Measurements from ENCODE around the gene MAX.

DNA sequence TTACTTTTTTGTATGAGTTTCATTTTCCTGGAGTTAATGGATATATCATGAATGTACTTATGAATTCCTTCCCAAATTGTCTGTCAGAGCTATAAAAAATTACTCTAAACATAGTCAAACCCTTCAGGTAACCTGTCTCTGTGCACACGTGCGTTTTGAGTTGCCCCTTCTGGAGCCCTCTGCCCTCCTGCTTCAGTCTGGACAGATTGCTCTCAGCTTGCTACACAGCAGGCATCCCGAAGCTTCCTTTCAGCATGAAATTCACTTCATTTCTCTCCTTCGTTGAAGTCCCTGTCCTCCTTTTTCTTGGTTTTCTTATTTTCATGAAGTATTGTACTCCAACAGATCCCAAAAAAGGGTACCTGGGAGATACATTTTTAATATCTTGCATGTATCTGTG lies 68.3 kb downstream of the MAX start:
- TF ChIP-seq POLR2A (IDR thresholded peaks at IDR 0.05) (no peak), POLR2AphosphoS5 (IDR thresholded peaks at IDR 0.05) (no peak)
- TF ChIP-seq, protein P1, sequence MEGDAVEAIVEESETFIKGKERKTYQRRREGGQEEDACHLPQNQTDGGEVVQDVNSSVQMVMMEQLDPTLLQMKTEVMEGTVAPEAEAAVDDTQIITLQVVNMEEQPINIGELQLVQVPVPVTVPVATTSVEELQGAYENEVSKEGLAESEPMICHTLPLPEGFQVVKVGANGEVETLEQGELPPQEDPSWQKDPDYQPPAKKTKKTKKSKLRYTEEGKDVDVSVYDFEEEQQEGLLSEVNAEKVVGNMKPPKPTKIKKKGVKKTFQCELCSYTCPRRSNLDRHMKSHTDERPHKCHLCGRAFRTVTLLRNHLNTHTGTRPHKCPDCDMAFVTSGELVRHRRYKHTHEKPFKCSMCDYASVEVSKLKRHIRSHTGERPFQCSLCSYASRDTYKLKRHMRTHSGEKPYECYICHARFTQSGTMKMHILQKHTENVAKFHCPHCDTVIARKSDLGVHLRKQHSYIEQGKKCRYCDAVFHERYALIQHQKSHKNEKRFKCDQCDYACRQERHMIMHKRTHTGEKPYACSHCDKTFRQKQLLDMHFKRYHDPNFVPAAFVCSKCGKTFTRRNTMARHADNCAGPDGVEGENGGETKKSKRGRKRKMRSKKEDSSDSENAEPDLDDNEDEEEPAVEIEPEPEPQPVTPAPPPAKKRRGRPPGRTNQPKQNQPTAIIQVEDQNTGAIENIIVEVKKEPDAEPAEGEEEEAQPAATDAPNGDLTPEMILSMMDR (IDR thresholded peaks at IDR 0.05 in 8 of 11, conservative IDR thresholded peaks at IDR 0.05 in 3 of 11) = no peak
